OCI-LY7 (cell line): ENCODE measurements around the gene LCAT.

Source experiments
- EZH2phosphoT487 ChIP-seq: fragments of 200-600 bp; sonication (generic); IDR thresholded peaks from 2 replicates; pipeline ENCODE4 v1.6.1; 2018; ENCODE audit warnings: low read depth, borderline replicate concordance, mild to moderate bottlenecking, mixed run types, antibody characterized with exemption, low read length, moderate library complexity, mixed read lengths
- TF ChIP-seq, protein P1 (sequence below): fragments of 200-600 bp; sonication (generic); conservative IDR thresholded peaks from 2 replicates; pipeline ENCODE4 v1.5.1; 2014; ENCODE audit warnings: mild to moderate bottlenecking, antibody characterized with exemption, low read length, moderate library complexity, mixed read lengths

DNA sequence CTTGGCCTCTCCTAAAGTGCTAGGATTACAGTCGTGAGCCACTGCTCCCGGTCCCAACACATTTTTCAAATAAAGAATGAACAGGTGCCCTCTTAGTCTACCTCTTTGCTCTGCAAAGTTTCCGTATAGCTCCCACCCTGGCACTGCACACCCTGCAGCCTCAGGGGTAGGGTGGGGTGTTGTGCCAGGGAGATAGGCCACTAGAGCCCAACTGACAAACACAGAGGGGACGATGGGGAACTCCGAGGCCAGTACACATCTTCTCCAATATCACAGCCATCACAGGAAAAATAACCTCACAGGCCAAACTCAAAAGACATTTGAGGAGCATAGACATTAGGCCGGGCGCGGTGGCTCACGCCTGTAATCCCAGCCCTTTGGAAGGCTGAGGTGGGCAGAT lies 27.2 kb upstream of the LCAT start:
- TF ChIP-seq, protein P1, sequence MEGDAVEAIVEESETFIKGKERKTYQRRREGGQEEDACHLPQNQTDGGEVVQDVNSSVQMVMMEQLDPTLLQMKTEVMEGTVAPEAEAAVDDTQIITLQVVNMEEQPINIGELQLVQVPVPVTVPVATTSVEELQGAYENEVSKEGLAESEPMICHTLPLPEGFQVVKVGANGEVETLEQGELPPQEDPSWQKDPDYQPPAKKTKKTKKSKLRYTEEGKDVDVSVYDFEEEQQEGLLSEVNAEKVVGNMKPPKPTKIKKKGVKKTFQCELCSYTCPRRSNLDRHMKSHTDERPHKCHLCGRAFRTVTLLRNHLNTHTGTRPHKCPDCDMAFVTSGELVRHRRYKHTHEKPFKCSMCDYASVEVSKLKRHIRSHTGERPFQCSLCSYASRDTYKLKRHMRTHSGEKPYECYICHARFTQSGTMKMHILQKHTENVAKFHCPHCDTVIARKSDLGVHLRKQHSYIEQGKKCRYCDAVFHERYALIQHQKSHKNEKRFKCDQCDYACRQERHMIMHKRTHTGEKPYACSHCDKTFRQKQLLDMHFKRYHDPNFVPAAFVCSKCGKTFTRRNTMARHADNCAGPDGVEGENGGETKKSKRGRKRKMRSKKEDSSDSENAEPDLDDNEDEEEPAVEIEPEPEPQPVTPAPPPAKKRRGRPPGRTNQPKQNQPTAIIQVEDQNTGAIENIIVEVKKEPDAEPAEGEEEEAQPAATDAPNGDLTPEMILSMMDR: no peak
- no peak for TF ChIP-seq EZH2phosphoT487
